Heart left ventricle (tissue), 13 donors: Measurements from ENCODE around the gene C17orf75.
"Not testable (repeated sequence)": the region's sequence is repeated elsewhere in the genome, so short reads cannot be mapped to it uniquely, and the experiment has no call there.

Source experiments
- POLR2A ChIP-seq, 2 donors: fragments of 450-650 bp; IDR thresholded peaks; one replicate each; pipeline ENCODE4 v1.6.1; 2017; ENCODE audit warnings: antibody characterized with exemption in 2 of 2, mild to moderate bottlenecking in 2 of 2, moderate library complexity in 2 of 2
- TF ChIP-seq, protein P1 (sequence below), 12 donors: fragments of 200-600 bp; sonication (generic) in 4 of 12; IDR thresholded peaks; one replicate each; pipeline versions ENCODE4 v1.5.0 to v1.8.0; 2018 to 2022; ENCODE audit warnings: antibody characterized with exemption in 12 of 12, mild to moderate bottlenecking in 5 of 12
- donor health status: ischemic (EF 13 %, LVEDD 7.1; RV severe dilation, severe dysfunction).
- donor health status: DM: no; HTN: yes; CAD: no.
- donor health status: DM: no; HTN: no; CAD: no.
- donor health status: ischemic (EF 25% LVEDD 6.9; RV normal size, moderate dysfunction).
- donor health status: ischemic (EF 25% LVEDD 5.7; RV mildly dilated, moderate dysfunction).
- donor health status: ischemic (EF 35%, LVEDD 5.7; RV mildly dilated, moderate dysfunction).
- donor health status: nonischemic (EF 11% LVEDD 7.7; RV severe dilation, severe dysfunction).
- donor health status: DM: yes; HTN: yes; CAD: no.
- donor health status: PGD.
- donor health status: ischemic (EF 29% LVEDD 5.4; RV normal size, mild dysfunction).
- donor health status: nonischemic (EF 23%, LVEDD 6.1; RV moderate dilation, normal function).

DNA sequence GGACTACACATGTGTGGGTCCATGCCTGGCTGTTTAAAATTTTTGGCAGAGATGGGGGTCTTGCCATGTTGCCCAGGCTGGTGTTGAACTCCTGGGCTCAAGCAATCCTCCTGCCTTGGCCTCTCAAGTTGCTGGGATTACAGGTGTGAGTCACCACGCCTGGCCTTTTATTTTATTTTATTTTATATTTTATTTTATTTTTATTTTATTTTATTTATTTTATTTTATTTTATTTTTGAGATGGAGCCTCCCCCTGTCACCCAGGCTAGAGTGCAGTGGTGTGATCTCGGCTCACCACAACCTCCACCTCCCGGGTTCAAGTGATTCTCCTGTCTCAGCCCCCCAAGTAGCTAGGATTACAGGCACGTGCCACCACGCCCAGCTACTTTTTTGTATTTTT is 25.3 kb downstream of the C17orf75 start:
- TF ChIP-seq POLR2A (IDR thresholded peaks at IDR 0.05): not testable (repeated sequence)
- TF ChIP-seq, protein P1, sequence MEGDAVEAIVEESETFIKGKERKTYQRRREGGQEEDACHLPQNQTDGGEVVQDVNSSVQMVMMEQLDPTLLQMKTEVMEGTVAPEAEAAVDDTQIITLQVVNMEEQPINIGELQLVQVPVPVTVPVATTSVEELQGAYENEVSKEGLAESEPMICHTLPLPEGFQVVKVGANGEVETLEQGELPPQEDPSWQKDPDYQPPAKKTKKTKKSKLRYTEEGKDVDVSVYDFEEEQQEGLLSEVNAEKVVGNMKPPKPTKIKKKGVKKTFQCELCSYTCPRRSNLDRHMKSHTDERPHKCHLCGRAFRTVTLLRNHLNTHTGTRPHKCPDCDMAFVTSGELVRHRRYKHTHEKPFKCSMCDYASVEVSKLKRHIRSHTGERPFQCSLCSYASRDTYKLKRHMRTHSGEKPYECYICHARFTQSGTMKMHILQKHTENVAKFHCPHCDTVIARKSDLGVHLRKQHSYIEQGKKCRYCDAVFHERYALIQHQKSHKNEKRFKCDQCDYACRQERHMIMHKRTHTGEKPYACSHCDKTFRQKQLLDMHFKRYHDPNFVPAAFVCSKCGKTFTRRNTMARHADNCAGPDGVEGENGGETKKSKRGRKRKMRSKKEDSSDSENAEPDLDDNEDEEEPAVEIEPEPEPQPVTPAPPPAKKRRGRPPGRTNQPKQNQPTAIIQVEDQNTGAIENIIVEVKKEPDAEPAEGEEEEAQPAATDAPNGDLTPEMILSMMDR (IDR thresholded peaks at IDR 0.05): not testable (repeated sequence)
